ENCODE data around the gene PRMT3. TPM values are rescaled to one million over a fixed set of nuclear protein-coding genes. Genes with fewer than 3 reads are reported as not detected.

The PRMT3 gene
- total RNA-seq, 1 donor from 2014 or later = 26.1 TPM

DNA sequence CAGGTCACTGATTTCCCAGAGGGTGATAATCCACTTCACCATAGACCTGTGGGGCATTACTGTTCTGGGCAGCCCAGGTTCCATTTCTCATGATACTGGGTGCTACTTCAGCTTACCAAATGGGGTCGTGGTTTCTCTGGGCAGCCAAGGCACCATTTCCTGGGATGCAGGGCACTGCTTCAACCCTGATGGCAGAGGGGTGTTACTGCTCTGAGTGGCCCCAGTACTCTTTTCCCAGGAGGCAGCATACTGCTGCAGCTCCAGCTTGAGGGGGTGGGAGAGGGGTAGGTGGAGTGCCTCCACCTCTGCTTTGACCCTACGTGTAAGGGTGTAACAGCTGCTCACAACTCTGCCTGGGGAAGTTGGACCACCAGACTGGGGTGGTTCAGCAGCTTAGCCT lies 51.1 kb downstream of the PRMT3 start:
- Mint-ChIP-seq H3K9me3 (no peaks in the 10 kb centered on the region), H3K36me3 (ENCODE audit: low read depth) (peaks cover 13% of the 10 kb centered on the region), H3K4me3 (no peak overlapping the region), H3K4me1 (no peaks in the 10 kb centered on the region), H3K27ac (ENCODE audit: unreplicated experiment) (no peak overlapping the region), H3K27me3 (ENCODE audit: low read depth) (no peaks in the 10 kb centered on the region)
- TF ChIP-seq, protein P1, sequence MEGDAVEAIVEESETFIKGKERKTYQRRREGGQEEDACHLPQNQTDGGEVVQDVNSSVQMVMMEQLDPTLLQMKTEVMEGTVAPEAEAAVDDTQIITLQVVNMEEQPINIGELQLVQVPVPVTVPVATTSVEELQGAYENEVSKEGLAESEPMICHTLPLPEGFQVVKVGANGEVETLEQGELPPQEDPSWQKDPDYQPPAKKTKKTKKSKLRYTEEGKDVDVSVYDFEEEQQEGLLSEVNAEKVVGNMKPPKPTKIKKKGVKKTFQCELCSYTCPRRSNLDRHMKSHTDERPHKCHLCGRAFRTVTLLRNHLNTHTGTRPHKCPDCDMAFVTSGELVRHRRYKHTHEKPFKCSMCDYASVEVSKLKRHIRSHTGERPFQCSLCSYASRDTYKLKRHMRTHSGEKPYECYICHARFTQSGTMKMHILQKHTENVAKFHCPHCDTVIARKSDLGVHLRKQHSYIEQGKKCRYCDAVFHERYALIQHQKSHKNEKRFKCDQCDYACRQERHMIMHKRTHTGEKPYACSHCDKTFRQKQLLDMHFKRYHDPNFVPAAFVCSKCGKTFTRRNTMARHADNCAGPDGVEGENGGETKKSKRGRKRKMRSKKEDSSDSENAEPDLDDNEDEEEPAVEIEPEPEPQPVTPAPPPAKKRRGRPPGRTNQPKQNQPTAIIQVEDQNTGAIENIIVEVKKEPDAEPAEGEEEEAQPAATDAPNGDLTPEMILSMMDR (conservative IDR thresholded peaks at IDR 0.05) = no peak
- no peak for DNase-seq (ENCODE audit: low read depth, low spot score)

DNA sequence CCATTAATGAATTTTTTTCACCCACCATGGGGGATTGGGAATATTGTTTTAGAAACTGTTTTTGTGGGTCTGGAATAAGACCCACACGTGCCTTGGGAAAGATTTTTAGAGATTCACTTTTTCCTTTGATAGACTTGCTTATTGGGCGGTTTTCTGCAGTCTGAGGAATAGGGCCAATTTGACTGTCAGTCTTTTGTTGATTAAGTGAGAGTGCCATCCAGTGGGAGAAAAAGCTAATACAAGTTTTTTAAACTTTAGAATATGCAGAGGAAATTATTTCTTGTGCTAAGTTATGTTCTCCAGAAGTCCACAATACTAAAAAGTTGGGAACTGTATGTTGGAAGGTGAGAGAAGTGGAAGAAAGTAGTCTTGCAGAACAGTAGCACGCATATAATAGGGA lies 56.1 kb downstream of the PRMT3 start:
- Mint-ChIP-seq H3K27ac (ENCODE audit: unreplicated experiment) (no peak overlapping the region), H3K4me3 (no peak overlapping the region), H3K36me3 (ENCODE audit: low read depth) (no peaks in the 10 kb centered on the region), H3K9me3 (no peaks in the 10 kb centered on the region), H3K4me1 (no peaks in the 10 kb centered on the region), H3K27me3 (ENCODE audit: low read depth) (no peaks in the 10 kb centered on the region)
- DNase-seq (ENCODE audit: low read depth, low spot score) = no peak
- TF ChIP-seq, protein P1 (conservative IDR thresholded peaks at IDR 0.05) = peak; percentile 51

DNA sequence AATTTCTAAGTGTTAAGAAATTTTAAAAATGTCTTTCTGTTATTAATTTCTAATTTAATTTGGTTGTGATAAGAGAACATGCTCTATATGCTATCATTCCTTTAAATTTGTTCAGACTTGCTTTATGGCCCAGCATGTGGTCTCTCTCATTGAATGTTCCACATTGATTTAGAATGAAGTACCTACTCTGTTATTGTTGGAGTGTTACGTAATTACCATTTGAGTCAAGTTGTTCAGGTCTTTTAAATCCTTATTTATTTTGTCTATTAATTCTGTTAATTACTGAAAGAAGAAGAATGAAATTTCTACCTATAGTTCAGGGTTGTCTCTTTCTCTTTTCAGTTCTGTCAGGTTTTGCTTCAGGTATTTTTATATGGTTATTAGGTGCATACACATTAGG lies 57.0 kb downstream of the PRMT3 start:
- no peak overlapping the region for H3K27ac Mint-ChIP-seq (ENCODE audit: unreplicated experiment)
- no peaks in the 10 kb centered on the region for H3K9me3 Mint-ChIP-seq
- DNase-seq (ENCODE audit: low read depth, low spot score) = no peak
- H3K36me3 Mint-ChIP-seq (ENCODE audit: low read depth) = no peaks in the 10 kb centered on the region
- H3K4me1 Mint-ChIP-seq = no peaks in the 10 kb centered on the region
- TF ChIP-seq, protein P1 (conservative IDR thresholded peaks at IDR 0.05) = no peak
- H3K27me3 Mint-ChIP-seq (ENCODE audit: low read depth) = no peaks in the 10 kb centered on the region
- no peak overlapping the region for H3K4me3 Mint-ChIP-seq

DNA sequence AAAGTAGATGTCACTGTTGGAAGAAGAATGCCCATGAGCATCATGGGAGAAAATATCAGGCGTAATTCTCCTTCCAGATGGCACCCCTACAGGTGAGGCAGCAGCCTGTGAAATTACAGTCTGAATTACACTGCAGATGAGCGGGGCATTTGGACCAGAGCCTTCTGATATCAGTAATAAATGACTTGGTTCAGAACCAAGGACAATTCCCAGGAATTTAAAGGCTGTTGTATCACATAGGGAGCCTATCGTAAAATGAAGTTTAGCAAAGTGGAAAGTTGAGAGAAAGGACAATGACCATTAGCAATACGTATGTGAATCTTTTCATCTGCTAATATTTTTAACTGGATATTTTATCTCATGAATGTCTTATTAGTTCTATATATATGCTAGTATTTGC lies 61.3 kb downstream of the PRMT3 start:
- no peaks in the 10 kb centered on the region for H3K27me3 Mint-ChIP-seq (ENCODE audit: low read depth)
- no peak for DNase-seq (ENCODE audit: low read depth, low spot score)
- H3K9me3 Mint-ChIP-seq = no peaks in the 10 kb centered on the region
- H3K36me3 Mint-ChIP-seq (ENCODE audit: low read depth) = no peaks in the 10 kb centered on the region
- H3K4me3 Mint-ChIP-seq = no peak overlapping the region
- no peak overlapping the region for H3K27ac Mint-ChIP-seq (ENCODE audit: unreplicated experiment)
- TF ChIP-seq, protein P1 (conservative IDR thresholded peaks at IDR 0.05) = no peak
- no peaks in the 10 kb centered on the region for H3K4me1 Mint-ChIP-seq

DNA sequence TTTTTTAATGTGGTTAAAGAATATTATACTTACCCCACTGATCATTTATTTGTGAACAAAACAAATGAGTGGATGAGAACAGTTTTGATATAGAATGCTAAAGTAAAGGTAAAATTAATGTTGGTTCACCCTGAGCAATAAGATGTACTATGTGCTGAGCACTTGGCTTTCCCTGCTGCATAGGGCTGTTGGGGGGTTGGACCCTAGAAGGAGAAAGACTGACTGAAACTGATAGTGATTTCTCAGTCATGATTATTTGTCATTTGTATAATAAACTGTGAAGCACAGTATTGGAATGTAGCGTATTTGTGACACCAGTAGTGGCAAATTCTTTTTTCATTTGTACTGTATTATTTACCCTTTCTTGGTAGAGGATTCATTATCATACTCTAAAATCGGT lies 63.3 kb downstream of the PRMT3 start:
- no peaks in the 10 kb centered on the region for H3K36me3 Mint-ChIP-seq (ENCODE audit: low read depth)
- H3K4me3 Mint-ChIP-seq = no peak overlapping the region
- TF ChIP-seq, protein P1 (conservative IDR thresholded peaks at IDR 0.05) = no peak
- H3K4me1 Mint-ChIP-seq = no peaks in the 10 kb centered on the region
- H3K27me3 Mint-ChIP-seq (ENCODE audit: low read depth) = no peaks in the 10 kb centered on the region
- H3K27ac Mint-ChIP-seq (ENCODE audit: unreplicated experiment) = no peak overlapping the region
- no peak for DNase-seq (ENCODE audit: low read depth, low spot score)
- H3K9me3 Mint-ChIP-seq = no peaks in the 10 kb centered on the region

DNA sequence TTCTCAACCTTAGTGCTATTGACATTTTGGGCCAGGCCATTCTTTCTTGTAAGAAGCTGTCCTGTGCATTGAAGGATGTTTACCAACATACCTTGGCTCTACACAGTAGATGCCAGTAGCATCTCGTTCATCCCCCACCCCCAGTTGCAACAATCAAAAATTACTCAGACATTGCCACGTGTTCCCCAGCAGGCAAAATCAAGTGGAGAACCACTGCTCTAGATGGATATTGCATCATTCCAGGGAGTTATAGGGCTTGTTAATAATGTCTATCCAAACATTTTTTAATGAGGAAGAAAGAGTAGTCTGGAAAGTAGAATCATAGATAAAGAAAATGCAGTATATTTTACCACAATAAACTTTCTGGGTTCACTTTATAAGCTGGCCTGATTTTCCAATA lies 64.1 kb downstream of the PRMT3 start:
- DNase-seq (ENCODE audit: low read depth, low spot score) = no peak
- no peak overlapping the region for H3K4me3 Mint-ChIP-seq
- H3K27me3 Mint-ChIP-seq (ENCODE audit: low read depth) = no peaks in the 10 kb centered on the region
- no peaks in the 10 kb centered on the region for H3K36me3 Mint-ChIP-seq (ENCODE audit: low read depth)
- H3K27ac Mint-ChIP-seq (ENCODE audit: unreplicated experiment) = no peak overlapping the region
- TF ChIP-seq, protein P1 (conservative IDR thresholded peaks at IDR 0.05) = no peak
- no peaks in the 10 kb centered on the region for H3K9me3 Mint-ChIP-seq
- no peaks in the 10 kb centered on the region for H3K4me1 Mint-ChIP-seq

Data from neural crest cell (in vitro differentiated cells).